Cardiac fibroblast (primary cell): ENCODE measurements around the gene PLA2G12B.
"Not testable (repeated sequence)": the region's sequence is repeated elsewhere in the genome, so short reads cannot be mapped to it uniquely, and the experiment has no call there.

ENCODE experiments used
- DNase-seq, 2 donors: peaks; one replicate each; pipeline versions ENCODE4 v3.0.0 to v3.0.0-alpha.2; 2010; ENCODE audit warnings: low read depth in 2 of 2
- H3K4me3 ChIP-seq, 2 donors: replicated peaks in 1 of 2; 1 replicate in 1 of 2; 2 replicates in 1 of 2; pipeline ENCODE4 v1.5.1; 2011; ENCODE audit warnings: low read depth in 2 of 2, low read length in 2 of 2, mild to moderate bottlenecking in 2 of 2, moderate library complexity in 1 of 2
- CTCF ChIP-seq: IDR thresholded peaks from one replicate; pipeline ENCODE4 v1.5.1; 2011; ENCODE audit warnings: low read depth, mild to moderate bottlenecking, low read length, inconsistent platforms

Gene PLA2G12B

GRCh38 chr10:72954596-72955554 is at the start of gene PLA2G12B:
TSS of gene PLA2G12B (minus strand) at chr10:72954806. CDS start at chr10:72954685, 121 bp downstream.
- TF ChIP-seq CTCF: no peak
- no peak for DNase-seq
- H3K4me3 ChIP-seq: no peak within 1 kb of the TSS

- DNase-seq: no peak
- TF ChIP-seq CTCF: no peak
- no peak overlapping the region for H3K4me3 ChIP-seq
These were observed 49.2 kb upstream of the PLA2G12B start for GRCh38 chr10:73003822-73004221.

GRCh38 chr10:73000973-73001372 is 46.4 kb upstream of the PLA2G12B start:
- no peak for DNase-seq
- TF ChIP-seq CTCF: no peak
- no peak overlapping the region for H3K4me3 ChIP-seq

GRCh38 chr10:72997099-72997498 is 42.5 kb upstream of the PLA2G12B start:
- no peak overlapping the region for H3K4me3 ChIP-seq
- DNase-seq: no peak
- no peak for TF ChIP-seq CTCF

GRCh38 chr10:72995459-72995858 is 40.9 kb upstream of the PLA2G12B start:
- not testable (repeated sequence) for DNase-seq, H3K4me3 ChIP-seq

GRCh38 chr10:72989771-72990170 is 35.2 kb upstream of the PLA2G12B start:
- not testable (repeated sequence) for DNase-seq, H3K4me3 ChIP-seq

- not testable (repeated sequence) for DNase-seq, H3K4me3 ChIP-seq
These were observed 30.0 kb upstream of the PLA2G12B start for GRCh38 chr10:72984618-72985017.

- TF ChIP-seq CTCF: no peak
- no peak overlapping the region for H3K4me3 ChIP-seq
- DNase-seq: peak; percentile 9 to 18
These were observed 27.4 kb upstream of the PLA2G12B start for GRCh38 chr10:72981882-72982529.
